Urinary bladder (tissue), 4 donors: ENCODE measurements around the gene PTPN6. TPM values are rescaled to one million over a fixed set of nuclear protein-coding genes. Genes with fewer than 3 reads are reported as not detected.

ENCODE experiments used
- DNase-seq: peaks from one replicate; pipeline ENCODE4 v3.0.0-alpha.2; 2015; ENCODE audit errors: extremely low spot score
- H3K27ac ChIP-seq: one replicate; pipeline ENCODE4 v1.5.1; 2013; ENCODE audit warnings: low read depth, mild to moderate bottlenecking, moderate library complexity
- H3K36me3 ChIP-seq: one replicate; pipeline ENCODE4 v1.6.1; 2013; ENCODE audit warnings: mild to moderate bottlenecking, moderate library complexity; ENCODE audit not compliant: insufficient read depth
- H3K4me1 ChIP-seq: one replicate; pipeline ENCODE4 v1.6.1; 2013; ENCODE audit warnings: mild to moderate bottlenecking, moderate library complexity; ENCODE audit not compliant: insufficient read depth
- H3K4me3 ChIP-seq: one replicate; pipeline ENCODE4 v1.5.1; 2013; ENCODE audit warnings: low read depth, low read length
- WGBS: extraction: QIAGEN DNeasy Blood & Tissue Kit; methylation state at CpG from one replicate; pipeline ENCODE4 v1.1.7; 2013; 5-methylcytosine and 5-hydroxymethylcytosine counted together
- polyA plus RNA-seq: library from polyadenylated mRNA; stranded (reverse); fragments of 200-250 nt; gene quantifications from one replicate; pipeline ENCODE4 v1.2.3, GENCODE V29; 2013
- total RNA-seq: library from RNA; depleted of rRNA; stranded (reverse); fragments of >200 nt; gene quantifications from one replicate; pipeline ENCODE4 v1.2.3, GENCODE V29; 2014
- donor health status: healthy with polysubstance abuse.
- donor health status: healthy.

The PTPN6 gene
- total and polyA plus RNA-seq, 2 donors, result 6.1 to 17.2 TPM

- H3K36me3 ChIP-seq, result no peaks in the 10 kb centered on the region
- WGBS, result 79% methylated on average over 12 of the region's 12 CpGs
- H3K4me1 ChIP-seq, result no peaks in the 10 kb centered on the region
Measured at GRCh38 chr12:6941782-6942181, 9.4 kb upstream of the PTPN6 start.

GRCh38 chr12:6942331-6942665 is 8.9 kb upstream of the PTPN6 start:
- no peak for DNase-seq
- no peak overlapping the region for H3K27ac ChIP-seq
- H3K4me1 ChIP-seq, result no peaks in the 10 kb centered on the region
- no peaks in the 10 kb centered on the region for H3K36me3 ChIP-seq
- WGBS, result 88% methylated on average over 11 of the region's 11 CpGs
- H3K4me3 ChIP-seq, result no peak overlapping the region

More at GRCh38 chr12:6941782-6942181, 9.4 kb upstream of the PTPN6 start:
- Histone ChIP-seq H3K27ac (no peak overlapping the region), H3K4me3 (no peak overlapping the region)
- DNase-seq, result no peak

DNA sequence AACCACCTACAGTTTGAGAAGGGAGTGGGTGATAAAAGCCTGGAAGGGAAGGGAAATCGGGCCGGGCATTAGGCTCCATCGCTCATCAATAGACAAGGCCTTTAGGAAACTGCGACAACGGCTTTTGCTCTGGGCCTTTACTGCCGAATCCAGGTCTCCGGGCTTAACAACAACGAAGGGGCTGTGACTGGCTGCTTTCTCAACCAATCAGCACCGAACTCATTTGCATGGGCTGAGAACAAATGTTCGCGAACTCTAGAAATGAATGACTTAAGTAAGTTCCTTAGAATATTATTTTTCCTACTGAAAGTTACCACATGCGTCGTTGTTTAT is 7.8 kb upstream of the PTPN6 start:
- Histone ChIP-seq H3K4me3 (no peak overlapping the region), H3K27ac (peak overlapping the region; percentile 87), H3K36me3 (no peaks in the 10 kb centered on the region), H3K4me1 (no peaks in the 10 kb centered on the region)
- under 1% methylated on average over 13 of the region's 13 CpGs for WGBS
- peak; percentile 92 for DNase-seq

GRCh38 chr12:6943722-6944380 is 7.3 kb upstream of the PTPN6 start, which contains the start of the genes C12orf57 and RNU7-1:
Gene C12orf57 (plus strand): TSS chr12:6944022. CDS start chr12:6944122, 100 bp downstream.
Gene RNU7-1 (plus strand): TSS chr12:6943816.
- under 1% methylated on average over 31 of the region's 31 CpGs for WGBS
- DNase-seq, result peak; percentile 92
- Histone ChIP-seq H3K4me3 (peak within 1 kb of the TSS; percentile 53), H3K36me3 (no peaks in the 10 kb centered on the region), H3K27ac (peak within 1 kb of the TSS; percentile 92), H3K4me1 (no peaks in the 10 kb centered on the region)

DNA sequence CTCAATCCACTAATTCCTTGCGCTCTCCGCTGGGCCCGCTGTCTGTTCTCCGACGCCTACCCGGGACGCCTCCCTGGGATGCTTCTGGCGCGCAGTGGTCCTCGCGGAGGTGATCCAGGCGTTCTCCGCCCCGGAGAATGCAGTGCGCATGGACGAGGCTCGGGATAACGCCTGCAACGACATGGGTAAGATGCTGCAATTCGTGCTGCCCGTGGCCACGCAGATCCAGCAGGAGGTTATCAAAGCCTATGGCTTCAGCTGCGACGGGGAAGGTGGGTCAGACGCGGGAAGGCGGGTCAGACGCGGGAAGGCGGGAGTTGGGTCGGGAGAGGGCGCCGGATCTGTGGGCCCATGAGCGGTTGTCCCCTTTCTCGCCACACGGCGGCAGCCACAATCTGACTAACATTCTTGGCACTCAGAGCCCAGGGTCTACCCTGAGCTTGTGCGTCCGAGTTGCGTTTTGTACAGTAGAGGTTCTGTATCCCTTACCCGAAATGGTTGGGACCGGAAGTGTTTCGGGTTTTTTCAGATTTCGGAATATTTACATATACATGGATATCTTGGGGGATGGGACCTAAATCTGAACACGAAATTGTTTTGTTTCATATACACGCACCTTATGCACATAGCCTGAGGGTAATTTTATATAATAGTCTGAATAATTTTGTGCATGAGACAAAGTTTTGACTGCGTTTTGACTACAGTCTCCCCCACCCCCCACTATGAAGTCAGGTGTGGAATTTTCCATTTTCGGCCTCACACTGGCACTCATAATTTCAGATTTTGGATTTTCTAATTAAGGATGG is 6.6 kb upstream of the PTPN6 start:
- Histone ChIP-seq H3K4me1 (no peaks in the 10 kb centered on the region), H3K36me3 (no peaks in the 10 kb centered on the region), H3K27ac (peak overlapping the region; percentile 92), H3K4me3 (peak overlapping the region; percentile 53)
- WGBS, result 2% methylated on average over 48 of the region's 48 CpGs
- DNase-seq, result peak; percentile 91

GRCh38 chr12:6945613-6946012 is 5.5 kb upstream of the PTPN6 start:
- Histone ChIP-seq H3K4me3 (no peak overlapping the region), H3K4me1 (no peaks in the 10 kb centered on the region), H3K36me3 (no peaks in the 10 kb centered on the region), H3K27ac (peak overlapping the region; percentile 65)
- WGBS, result 82% methylated on average over 11 of the region's 11 CpGs
- no peak for DNase-seq

- Histone ChIP-seq H3K4me1 (no peaks in the 10 kb centered on the region), H3K36me3 (no peaks in the 10 kb centered on the region), H3K27ac (peak overlapping the region; percentile 65), H3K4me3 (peak overlapping the region; percentile 16)
- WGBS, result 37% methylated on average over 32 of the region's 32 CpGs
- no peak for DNase-seq
Measured at GRCh38 chr12:6946033-6946919, 4.9 kb upstream of the PTPN6 start.

DNA sequence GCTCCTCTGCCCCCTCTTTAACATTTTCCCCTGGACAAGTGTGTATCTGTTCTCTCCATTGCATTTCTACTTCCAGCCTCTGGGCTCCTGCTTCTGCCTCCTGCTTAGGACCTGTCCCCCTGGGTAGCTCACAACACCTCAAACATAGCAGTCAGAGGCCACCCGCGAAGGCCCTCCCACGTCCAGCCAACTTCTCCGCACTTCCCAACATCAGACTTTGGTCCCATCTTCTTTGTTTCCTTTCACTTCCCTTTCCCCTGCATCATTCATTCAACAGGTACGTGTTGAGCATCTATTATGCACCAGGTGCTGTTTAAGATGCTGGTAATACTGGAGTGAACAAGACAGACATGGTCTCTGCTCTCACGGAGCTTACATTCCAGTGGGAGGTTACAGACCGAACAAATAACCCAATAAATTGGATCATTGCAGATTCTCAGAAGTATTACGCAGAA is 4.2 kb upstream of the PTPN6 start:
- Histone ChIP-seq H3K27ac (peak overlapping the region; percentile 64), H3K4me1 (no peaks in the 10 kb centered on the region), H3K36me3 (no peaks in the 10 kb centered on the region), H3K4me3 (peak overlapping the region; percentile 16)
- no peak for DNase-seq
- WGBS, result 68% methylated on average over 8 of the region's 8 CpGs

- no peak overlapping the region for H3K4me3 ChIP-seq
- H3K27ac ChIP-seq, result no peak overlapping the region
- no peaks in the 10 kb centered on the region for H3K4me1 ChIP-seq
- no peaks in the 10 kb centered on the region for H3K36me3 ChIP-seq
- DNase-seq, result no peak
- WGBS, result 91% methylated on average over 8 of the region's 8 CpGs
Measured at GRCh38 chr12:6947615-6948014, 3.5 kb upstream of the PTPN6 start.

- H3K27ac ChIP-seq, result no peak overlapping the region
- no peaks in the 10 kb centered on the region for H3K36me3 ChIP-seq
- no peak for DNase-seq
- no peak overlapping the region for H3K4me3 ChIP-seq
- 83% methylated on average over 15 of the region's 15 CpGs for WGBS
- H3K4me1 ChIP-seq, result no peaks in the 10 kb centered on the region
Measured at GRCh38 chr12:6948873-6949594, 2.1 kb upstream of the PTPN6 start.

DNA sequence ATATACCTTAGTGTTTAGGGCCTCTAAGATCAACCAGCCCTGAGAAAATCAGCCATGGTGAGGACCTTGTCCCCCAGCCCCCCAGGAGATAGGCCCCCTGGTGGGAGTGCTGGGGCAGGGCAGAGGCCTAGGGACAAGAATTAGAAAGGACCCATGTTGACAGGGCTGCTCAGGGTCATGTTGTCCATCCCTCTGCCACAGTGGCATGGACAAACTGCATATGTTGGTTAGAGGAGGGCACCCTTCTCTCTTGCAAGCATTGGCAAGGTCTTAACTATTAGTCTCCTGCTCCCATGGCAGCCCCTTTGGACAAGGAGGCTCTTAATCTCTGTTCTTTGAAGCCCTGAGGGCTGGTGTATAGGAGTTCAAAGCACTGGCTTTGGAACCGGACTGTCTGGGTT is 755 bp upstream of the PTPN6 start:
- H3K4me3 ChIP-seq, result no peak overlapping the region
- DNase-seq, result no peak
- H3K4me1 ChIP-seq, result no peaks in the 10 kb centered on the region
- H3K36me3 ChIP-seq, result peaks cover 2% of the 10 kb centered on the region
- no peak overlapping the region for H3K27ac ChIP-seq
- 73% methylated on average over 1 of the region's 1 CpG for WGBS

- Histone ChIP-seq H3K4me3 (peak overlapping the region; percentile 32), H3K27ac (no peak overlapping the region), H3K36me3 (peaks cover 5% of the 10 kb centered on the region), H3K4me1 (no peaks in the 10 kb centered on the region)
- 83% methylated on average over 20 of the region's 20 CpGs for WGBS
- DNase-seq, result no peak
Measured at GRCh38 chr12:6951551-6952120, 480 bp downstream of the PTPN6 start.
